GM21423 (cell line): ENCODE results near the gene SPINK1.
"Not testable (repeated sequence)": the region's sequence is repeated elsewhere in the genome, so short reads cannot be mapped to it uniquely, and the experiment has no call there.

Experiments
- ATAC-seq: cut with Tn5 transposase; IDR thresholded peaks from one replicate; pipeline ENCODE4 v1.9.1; 2021; ENCODE audit warnings: mild to moderate bottlenecking, moderate library complexity; ENCODE audit not compliant: unreplicated experiment

Gene SPINK1, protein sequence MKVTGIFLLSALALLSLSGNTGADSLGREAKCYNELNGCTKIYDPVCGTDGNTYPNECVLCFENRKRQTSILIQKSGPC

DNA sequence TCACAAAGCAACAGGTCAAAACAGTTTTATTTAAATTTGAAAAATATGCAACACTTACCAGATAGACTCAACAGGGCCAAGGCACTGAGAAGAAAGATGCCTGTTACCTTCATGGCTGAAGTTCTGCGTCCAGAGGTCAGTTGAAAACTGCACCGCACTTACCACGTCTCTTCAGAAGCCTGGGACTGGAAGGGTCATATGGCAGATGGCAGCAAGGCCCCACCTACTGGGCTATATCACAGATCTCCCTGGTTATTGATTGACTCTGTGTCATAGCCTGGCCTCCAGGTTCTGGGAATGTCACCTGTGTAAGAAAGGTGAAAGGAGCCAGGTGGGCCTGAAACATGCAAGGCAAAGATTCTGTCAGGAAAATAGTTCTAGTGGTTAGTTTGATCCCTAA lies at the start of gene SPINK1:
Gene SPINK1, minus strand, starts transcription at position 207 of the 400 bp plus-strand sequence. Its CDS starts 94 bp downstream, at position 113.
- ATAC-seq = no peak

DNA sequence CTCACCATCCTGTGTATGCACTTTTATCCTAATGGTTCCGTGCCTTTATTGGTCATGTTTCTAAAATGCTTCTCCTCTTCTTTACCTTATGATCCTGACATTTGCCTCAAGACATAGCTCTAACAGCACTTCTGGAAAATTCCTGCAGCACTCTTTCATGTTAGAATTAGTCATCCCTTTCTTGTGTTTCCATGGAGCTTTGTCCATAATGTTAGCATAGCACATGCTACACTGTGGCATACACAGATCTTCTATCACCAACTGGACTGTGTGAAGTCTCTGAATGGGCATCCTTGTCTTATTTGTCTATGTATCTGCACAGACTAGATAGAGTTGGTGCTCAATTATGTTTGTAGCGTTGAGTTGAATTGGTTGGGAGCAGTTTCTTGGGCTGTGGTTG lies 49.0 kb upstream of the SPINK1 start:
- ATAC-seq = no peak

DNA sequence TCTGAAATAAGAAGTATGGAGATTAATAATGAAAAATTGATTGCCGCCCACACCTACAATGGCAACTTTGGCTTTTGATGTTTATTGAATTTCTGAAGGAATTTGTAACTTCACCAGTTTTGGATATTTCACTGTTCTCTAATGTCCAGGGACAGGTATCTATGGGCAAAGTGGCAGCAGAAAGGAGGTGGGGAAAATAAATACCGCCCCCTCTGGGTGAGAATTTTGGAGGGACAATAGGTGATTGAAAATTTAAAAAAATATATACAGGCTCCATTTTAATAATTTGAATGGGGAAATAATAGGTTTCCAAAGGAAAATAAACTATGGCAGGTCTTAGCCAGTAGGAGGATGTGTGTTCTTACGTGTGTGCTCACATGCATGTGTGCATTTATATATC lies 48.3 kb upstream of the SPINK1 start:
- ATAC-seq = no peak

DNA sequence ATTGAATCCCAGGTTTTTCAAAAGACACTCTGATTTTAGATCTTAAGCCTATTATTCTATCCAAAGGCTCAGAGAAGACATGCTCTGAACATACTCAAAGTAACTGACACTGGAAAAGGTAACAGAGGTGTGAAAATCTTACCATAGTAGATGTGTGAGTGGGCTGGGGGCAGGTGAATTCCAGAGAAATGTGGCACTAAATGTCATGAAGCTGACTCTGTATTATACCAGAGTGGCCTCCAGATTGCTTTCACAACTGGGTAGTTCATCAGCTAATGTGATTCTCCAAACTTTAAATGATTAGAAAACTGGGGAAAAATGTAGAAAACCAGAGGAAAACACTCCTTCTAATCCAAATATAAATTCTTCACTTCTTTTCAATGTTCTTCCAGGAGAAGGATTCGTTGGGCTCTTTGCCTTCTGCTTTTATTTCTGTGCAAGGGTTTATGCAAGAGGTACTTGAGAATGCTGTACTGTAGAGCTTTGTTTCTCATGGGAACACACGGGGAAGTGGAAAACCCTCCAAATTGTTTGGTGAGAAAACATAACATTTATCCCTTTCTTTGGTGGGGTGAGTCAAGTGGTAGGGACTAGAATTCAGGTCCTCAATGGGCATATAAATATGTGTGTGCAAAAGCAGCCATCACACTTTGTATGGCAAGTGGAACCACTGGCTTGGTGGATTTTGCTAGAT lies 46.7 kb upstream of the SPINK1 start, which contains the start of gene SCGB3A2:
Gene SCGB3A2, plus strand, starts transcription at position 646 of the 694 bp plus-strand sequence. CDS start 93 bp downstream, outside the sequence.
- no peak for ATAC-seq

DNA sequence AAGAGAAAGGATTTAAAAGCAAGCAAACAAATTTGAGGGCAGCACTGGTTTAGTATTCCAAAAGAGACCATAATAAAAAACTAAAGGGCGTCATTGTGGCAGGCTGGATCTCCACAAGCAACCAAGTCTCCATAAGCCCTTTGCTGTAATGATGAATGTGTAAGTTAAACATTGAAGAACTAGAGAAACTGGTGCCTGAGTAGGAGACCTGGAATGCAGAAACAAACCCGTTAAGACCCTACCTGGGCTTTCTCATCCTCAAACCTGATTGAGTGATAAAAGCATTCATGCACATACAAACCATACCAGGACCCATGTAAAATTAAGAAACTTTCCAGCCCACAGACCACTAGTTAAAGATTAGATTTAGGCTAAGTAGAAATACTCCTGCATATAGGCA lies 45.2 kb upstream of the SPINK1 start:
- ATAC-seq = no peak

DNA sequence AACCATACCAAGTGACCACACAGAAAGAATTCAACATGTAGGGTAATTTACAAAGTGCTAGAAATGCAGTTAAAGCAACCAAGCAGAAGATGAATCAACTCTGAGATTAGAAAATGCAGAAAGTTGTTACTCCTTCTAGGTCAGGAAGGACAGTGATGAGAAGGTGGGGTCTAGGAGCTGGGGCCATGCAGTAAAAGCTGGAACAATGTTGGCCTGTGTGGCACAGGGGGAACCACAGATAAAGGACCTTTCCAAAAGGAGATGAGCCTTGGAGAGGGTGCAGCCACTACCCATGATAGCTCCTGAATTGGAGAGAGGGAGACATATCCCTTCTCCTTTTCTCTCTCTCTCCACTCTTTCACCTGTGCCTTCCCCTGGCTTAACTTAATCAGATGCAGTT lies 44.7 kb upstream of the SPINK1 start:
- no peak for ATAC-seq

DNA sequence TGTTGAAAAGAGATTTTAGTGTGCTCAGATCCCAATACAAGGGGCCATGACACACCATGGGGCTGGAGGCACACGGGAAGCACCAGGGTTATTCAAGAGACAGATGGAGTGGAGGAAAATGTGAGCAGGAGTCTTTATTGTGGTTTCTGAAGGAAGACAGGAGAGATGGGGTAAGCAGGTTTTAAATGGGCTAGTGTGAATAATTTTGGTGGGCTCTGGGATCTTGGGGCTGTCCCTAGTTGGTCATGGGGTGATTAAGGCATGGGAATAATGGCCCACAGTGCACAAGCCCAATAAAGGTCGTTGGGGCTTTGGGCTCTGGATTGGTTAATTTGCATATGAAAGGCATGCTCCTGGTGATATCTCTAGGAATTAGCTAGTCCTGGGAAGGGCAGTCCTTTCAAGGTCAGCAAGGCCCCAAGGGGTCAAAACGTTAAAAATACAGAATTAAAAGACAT lies 43.5 kb upstream of the SPINK1 start:
- no peak for ATAC-seq

DNA sequence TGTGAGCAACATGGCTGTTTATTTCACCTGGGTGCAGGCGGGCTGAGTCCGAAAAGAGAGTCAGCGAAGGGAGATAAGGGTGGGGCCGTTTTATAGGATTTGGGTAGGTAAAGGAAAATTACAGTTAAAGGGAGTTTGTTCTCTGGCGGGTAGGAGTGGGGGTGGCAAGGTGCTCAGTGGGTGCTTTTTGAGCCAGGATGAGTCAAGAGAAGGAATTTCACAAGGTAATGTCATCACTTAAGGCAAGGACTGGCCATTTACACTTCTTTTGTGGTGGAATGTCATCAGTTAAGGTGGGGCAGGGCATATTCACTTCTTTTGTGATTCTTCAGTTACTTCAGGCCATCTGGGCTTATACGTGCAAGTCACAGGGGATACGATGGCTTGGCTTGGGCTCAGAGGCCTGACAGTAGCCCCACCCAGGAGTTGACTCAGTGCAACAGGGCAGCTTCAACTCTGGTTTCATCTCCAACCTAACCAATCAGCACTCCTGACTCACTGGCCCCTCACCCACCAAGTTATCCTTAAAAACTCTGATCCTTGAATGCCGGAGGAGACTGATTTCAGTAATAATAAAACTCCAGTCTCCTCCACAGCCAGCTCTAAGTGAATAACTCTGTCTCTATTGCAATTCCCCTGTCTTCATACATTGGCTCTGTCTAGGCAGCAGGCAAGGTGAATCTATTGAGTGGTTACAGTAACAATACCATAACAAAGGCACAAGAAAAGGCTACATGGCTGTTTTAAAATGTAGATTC lies 42.8 kb upstream of the SPINK1 start:
- ATAC-seq = not testable (repeated sequence)

DNA sequence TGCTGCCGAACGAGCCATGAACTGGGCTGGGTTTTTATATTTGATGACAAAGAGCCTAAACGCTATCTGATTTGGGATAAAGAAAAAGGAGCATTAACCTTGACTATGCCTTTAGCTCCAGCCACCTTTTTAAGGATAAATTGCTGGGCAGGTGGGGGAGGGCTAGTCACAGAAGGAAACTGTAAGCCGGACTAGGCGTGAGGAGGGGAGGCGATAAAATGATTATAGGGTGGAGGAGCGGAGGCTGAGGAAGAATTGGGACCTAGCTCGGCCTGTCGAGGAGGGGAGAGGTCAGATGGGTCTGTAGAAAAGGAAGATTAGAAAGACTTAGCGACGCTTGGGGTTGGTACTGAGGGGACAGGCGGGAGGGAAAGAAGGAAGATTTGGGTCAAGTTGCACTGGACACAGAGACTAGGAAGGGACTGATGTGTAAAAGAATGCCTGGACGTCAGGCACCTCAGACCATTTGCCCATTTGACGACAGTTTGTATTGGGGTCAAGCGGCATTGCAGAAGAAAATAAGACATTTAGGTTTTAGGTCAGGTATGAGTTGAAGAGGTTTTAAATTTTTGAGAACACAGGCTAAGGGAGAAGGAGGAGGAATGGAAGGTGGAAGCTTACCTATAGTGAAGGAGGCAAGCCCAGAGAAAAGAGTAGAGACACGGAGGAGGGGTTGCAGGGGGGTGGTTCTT lies 41.4 kb upstream of the SPINK1 start:
- not testable (repeated sequence) for ATAC-seq

DNA sequence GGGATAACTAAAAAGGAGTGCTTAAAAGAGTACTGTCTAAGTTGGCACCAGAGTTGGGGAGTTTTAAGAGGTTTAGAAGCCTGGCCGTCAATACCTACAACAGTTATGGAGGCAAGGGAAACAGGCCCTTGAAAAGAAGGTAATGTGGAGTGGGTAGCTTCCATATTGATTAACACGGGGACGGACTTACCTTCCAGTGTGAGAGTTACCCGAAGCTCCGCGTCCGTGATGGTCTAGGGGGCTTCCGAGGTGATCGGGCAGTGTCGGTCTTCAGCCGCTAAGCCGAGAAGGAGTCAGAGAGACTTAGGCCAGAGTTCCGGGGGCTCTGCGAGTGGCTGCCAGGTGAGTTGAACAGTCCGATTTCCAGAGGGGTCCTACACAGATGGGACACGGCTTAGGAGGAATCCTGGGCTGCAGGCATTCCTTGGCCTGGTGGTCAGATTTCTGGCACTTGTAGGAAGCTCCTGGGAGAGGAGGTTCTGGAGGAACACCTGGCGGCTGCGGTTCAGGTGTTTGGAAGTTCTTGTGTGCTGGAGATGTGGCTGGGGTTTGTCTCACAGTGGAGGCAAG lies 40.6 kb upstream of the SPINK1 start:
- ATAC-seq = not testable (repeated sequence)

DNA sequence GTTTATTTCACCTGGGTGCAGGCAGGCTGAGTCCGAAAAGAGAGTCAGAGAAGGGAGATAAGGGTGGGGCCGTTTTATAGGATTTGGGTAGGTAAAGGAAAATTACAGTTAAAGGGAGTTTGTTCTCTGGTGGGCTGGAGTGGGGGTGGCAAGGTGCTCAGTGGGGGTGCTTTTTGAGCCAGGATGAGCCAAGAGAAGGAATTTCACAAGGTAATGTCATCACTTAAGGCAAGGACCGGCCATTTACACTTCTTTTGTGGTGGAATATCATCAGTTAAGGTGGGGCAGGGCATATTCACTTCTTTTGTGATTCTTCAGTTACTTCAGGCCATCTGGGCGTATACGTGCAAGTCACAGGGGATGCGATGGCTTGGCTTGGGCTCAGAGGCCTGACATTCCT lies 38.4 kb upstream of the SPINK1 start:
- not testable (repeated sequence) for ATAC-seq

DNA sequence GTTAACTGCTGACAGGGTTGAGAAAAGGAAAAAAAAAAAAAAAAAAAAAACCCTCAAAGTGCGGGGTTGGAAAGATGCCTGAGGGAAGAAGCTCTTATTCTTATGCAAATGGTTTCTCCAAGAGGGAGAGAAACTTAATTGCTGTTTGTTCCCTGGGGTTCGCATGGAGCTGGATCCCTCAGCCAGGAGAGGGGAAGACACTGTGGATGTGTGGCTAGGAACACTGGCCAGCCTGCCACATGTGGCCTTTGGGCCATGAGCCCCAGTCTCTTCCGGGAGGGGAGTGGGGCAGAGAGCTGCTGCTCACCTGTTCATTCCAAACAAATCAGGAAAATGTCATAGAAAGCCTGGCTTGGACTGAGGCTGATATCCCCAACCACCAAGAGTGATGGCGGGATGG lies 37.6 kb upstream of the SPINK1 start:
- ATAC-seq = no peak

DNA sequence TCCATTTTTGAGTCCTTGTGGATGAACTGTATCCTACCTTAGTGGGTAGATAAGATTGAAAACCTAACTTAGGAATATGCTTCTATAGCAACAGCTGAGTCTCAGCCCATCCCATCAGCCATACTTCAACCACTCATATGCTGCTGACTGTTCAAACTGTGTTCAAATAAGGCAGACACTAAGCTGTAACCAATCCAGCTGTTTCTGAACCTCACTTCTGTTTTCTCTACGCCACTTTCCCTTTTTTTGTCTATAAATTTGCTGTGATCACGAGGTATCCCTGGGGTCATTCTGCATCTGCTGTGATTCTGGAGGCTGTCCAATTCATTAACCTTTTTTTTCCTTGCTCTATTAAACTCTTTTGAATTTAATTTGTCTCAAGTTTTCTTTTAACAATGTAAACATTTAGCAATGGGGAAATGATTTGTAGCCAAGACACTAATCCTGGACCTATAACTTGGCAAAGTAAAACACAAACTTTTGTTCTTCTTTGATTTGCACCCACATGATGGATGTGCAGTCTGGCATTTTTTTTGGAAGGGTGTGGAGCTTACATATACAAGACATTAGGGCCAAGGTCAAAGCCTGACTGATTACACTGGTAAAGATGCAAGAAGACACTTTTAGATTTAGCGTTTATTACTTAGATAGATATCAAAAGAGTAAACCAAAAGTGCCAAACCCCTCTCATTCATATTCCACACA lies 32.1 kb upstream of the SPINK1 start:
- ATAC-seq = no peak

DNA sequence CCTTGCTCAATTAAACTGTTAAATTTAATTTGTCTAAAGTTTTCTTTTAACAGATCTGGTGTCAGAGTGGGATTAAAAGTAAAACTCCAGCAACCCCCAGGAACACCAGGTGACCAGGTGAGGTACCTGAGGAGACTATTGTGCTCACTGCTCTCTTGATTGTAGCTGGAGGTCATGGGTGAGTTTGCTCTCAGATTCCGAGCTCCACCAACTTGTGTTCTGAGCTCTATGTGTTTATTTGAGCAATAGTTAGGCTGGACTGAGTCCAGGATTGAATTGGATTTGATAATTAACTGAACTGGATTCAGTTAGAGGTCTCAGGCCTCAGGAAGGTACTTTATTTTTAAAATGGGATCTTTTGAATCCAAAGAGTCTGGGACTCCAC lies 29.2 kb upstream of the SPINK1 start:
- ATAC-seq = no peak

DNA sequence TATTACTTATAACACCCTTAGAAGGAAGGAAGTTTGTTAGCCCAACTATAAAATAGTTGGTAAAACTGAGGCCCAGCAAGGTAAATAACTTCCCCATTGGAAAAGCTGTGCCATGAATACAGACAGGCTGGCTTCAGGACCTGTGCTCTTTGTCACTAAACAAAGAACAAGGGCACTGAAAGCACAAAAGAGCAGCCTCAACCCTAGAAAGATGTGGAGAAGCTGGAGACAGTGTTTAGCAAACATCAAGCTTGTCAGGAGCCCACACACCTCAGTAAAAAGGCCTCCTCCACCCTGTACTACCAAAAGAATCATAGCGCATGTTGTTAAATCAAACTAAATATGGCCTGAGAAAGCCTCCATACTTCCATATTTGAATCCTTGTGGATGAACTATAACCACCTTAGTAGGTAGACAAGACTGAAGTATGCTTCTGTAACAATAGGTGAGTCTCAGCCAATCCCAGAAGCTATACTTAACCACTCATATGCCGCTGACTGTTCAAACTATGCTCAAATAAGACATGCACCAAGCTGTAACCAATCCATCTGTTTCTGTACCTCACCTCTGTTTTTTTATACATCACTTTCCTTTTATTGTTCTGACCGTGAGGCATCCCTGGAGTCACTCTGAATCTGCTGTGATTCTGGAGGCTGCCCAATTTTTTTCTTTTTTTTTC lies 28.6 kb upstream of the SPINK1 start:
- ATAC-seq = no peak

DNA sequence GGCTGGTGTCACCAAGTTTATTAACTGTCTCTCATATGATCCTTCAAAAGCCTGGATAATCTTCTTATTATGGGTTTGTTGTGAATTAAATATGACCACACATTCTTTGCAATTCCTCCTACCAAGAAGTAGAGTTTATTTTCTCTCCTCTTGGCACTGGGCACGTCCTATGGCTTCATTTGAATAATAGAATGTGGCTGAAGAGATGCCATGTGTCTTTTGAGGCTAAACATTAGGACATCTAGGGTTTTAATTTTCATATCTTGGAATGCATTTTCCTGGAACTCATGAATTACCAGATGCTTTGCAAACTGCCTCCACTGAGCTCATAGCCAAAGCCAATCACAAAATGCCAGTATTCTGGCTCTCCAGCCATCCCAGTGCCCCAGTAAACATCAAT lies 27.1 kb upstream of the SPINK1 start:
- ATAC-seq = no peak

DNA sequence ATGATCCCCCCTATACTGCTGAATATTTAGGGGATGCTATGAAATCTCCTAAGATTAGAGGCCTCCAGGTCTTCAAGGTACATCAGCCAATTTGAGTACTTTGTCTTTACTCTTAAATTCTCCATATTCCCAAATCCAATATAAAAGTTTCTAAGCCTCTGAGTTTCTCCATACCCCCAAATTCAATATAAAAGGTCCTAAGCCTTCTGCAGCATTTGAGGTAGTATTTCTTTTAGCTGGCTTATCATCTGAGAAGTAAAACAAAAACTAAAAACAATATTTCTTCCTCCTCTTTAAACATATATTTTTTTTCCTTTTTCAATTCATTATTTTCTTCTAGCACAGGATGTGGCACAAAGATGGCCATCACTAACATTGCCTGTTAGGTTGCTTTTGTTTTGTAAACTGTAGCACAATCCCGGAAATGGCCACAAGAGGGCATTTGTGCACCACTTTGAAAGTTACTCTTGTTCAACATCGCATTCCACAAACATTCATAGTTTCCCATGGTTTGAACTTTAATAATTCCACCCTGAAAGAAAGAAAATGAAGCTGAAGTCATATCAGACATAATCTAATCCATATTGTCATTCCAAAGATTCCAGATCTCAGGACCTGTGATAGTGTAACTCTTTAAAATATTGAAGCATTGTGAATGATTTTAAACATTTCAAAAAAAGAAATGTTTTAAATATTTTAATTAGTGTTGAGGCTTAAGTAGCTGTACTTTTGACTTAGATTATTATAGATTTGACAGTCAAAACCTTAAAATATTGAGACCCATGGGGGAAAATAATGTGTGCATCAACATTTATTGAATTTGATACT lies 26.0 kb upstream of the SPINK1 start:
- ATAC-seq = peak; percentile 83

DNA sequence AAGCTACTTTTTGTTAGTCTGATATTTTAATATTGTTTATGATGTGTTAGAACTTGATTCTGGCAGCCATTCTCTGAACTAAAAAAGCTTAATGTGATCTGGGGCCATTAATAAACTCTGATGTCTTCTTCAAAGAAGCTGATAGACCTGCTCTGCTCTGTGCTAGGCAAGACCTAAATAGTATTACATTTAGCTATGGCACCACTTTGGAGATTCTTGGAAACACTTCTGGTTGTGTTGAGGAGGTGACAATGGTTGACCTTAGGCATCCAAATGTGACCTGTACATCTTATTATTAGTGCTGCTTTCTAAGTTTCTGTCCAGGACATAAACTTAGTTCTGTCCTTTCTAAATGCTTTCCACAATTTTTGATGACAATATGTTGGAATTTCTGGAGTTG lies 25.3 kb upstream of the SPINK1 start:
- ATAC-seq = no peak

DNA sequence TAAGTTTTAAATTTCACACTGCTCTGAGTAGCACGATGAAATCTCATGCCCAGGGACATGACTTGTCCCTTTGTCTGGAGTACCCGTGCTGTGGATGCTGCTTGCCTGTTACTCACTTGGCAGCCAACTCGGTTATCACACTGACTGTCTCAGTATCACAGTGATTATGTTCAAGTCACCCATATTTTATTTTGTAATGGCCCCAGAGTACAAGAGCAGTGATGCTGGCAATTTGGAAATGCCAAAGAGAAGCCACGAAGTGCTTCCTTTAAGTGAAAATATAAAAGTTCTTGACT lies 24.3 kb upstream of the SPINK1 start:
- no peak for ATAC-seq
